GM19468 (cell line): ENCODE measurements around the gene KCNK16.
"Not testable (repeated sequence)": the region's sequence is repeated elsewhere in the genome, so short reads cannot be mapped to it uniquely, and the experiment has no call there.

Experiments
- ATAC-seq: cut with Tn5 transposase; IDR thresholded peaks from one replicate; pipeline ENCODE4 v1.9.1; 2021; ENCODE audit warnings: mild to moderate bottlenecking, moderate library complexity, moderate number of reproducible peaks; ENCODE audit not compliant: unreplicated experiment; ENCODE audit errors: extremely low read depth

Gene KCNK16

GRCh38 chr6:39312912-39313525 is 9.5 kb downstream of the KCNK16 start:
- no peak for ATAC-seq

GRCh38 chr6:39310542-39310941 is 12.0 kb downstream of the KCNK16 start:
- ATAC-seq, result no peak

GRCh38 chr6:39309942-39310531 is 12.5 kb downstream of the KCNK16 start:
- ATAC-seq, result no peak

- ATAC-seq, result no peak
Measured at GRCh38 chr6:39307462-39307861, 15.0 kb downstream of the KCNK16 start.

- ATAC-seq, result no peak
Measured at GRCh38 chr6:39304951-39305350, 17.6 kb downstream of the KCNK16 start.

- ATAC-seq, result no peak
Measured at GRCh38 chr6:39303425-39304153, 18.9 kb downstream of the KCNK16 start.

GRCh38 chr6:39302669-39303424 is 19.7 kb downstream of the KCNK16 start:
- peak; percentile 58 for ATAC-seq

GRCh38 chr6:39302011-39302410 is 20.5 kb downstream of the KCNK16 start:
- ATAC-seq, result no peak

- no peak for ATAC-seq
Measured at GRCh38 chr6:39301606-39302005, 20.9 kb downstream of the KCNK16 start.

GRCh38 chr6:39300739-39301138 is 21.8 kb downstream of the KCNK16 start:
- no peak for ATAC-seq

GRCh38 chr6:39298061-39298460 is 24.4 kb downstream of the KCNK16 start:
- no peak for ATAC-seq

- ATAC-seq, result no peak
Measured at GRCh38 chr6:39296745-39297640, 25.5 kb downstream of the KCNK16 start.

- ATAC-seq, result no peak
Measured at GRCh38 chr6:39295611-39296011, 26.9 kb downstream of the KCNK16 start.

GRCh38 chr6:39294899-39295298 is 27.6 kb downstream of the KCNK16 start:
- ATAC-seq, result no peak

GRCh38 chr6:39294133-39294532 is 28.4 kb downstream of the KCNK16 start:
- no peak for ATAC-seq

- ATAC-seq, result no peak
Measured at GRCh38 chr6:39292637-39293036, 29.9 kb downstream of the KCNK16 start.

- no peak for ATAC-seq
Measured at GRCh38 chr6:39289490-39289889, 33.0 kb downstream of the KCNK16 start.

- ATAC-seq, result no peak
Measured at GRCh38 chr6:39287601-39288000, 34.9 kb downstream of the KCNK16 start.

GRCh38 chr6:39286596-39286995 is 35.9 kb downstream of the KCNK16 start:
- not testable (repeated sequence) for ATAC-seq

- ATAC-seq, result no peak
Measured at GRCh38 chr6:39282774-39283173, 39.7 kb downstream of the KCNK16 start.
